ENCODE data around the gene FAXC.

GRCh38 chr6:99397287-99397686 lies 47.8 kb upstream of the FAXC start:
- TF ChIP-seq POLR2A (IDR thresholded peaks at IDR 0.05): no peak
- TF ChIP-seq EP300 (IDR thresholded peaks at IDR 0.05): no peak

All from suprapubic skin (tissue), 2 donors.